GM18519 (cell line): ENCODE data around the gene BLM.
"Not testable (repeated sequence)": the region's sequence is repeated elsewhere in the genome, so short reads cannot be mapped to it uniquely, and the experiment has no call there.

Experiments
- ATAC-seq: cut with Tn5 transposase; IDR thresholded peaks from one replicate; pipeline ENCODE4 v1.9.1; 2021; ENCODE audit warnings: mild to moderate bottlenecking, moderate library complexity; ENCODE audit not compliant: unreplicated experiment, low FRiP score

The BLM gene

GRCh38 chr15:90720131-90720530 is 3.0 kb downstream of the BLM start:
- ATAC-seq = no peak

GRCh38 chr15:90729261-90729660 is 12.1 kb downstream of the BLM start:
- ATAC-seq = no peak

GRCh38 chr15:90730290-90730689 is 13.1 kb downstream of the BLM start:
- no peak for ATAC-seq

- no peak for ATAC-seq
These were observed 18.8 kb downstream of the BLM start for GRCh38 chr15:90735923-90736322.

- not testable (repeated sequence) for ATAC-seq
These were observed 23.4 kb downstream of the BLM start for GRCh38 chr15:90740545-90740944.

- ATAC-seq = no peak
These were observed 24.9 kb downstream of the BLM start for GRCh38 chr15:90742087-90742486.

- ATAC-seq = no peak
These were observed 26.3 kb downstream of the BLM start for GRCh38 chr15:90743407-90743806.

- no peak for ATAC-seq
These were observed 27.7 kb downstream of the BLM start for GRCh38 chr15:90744759-90745402.

- ATAC-seq = no peak
These were observed 32.6 kb downstream of the BLM start for GRCh38 chr15:90749754-90750153.

- no peak for ATAC-seq
These were observed 33.0 kb downstream of the BLM start for GRCh38 chr15:90750186-90750585.

- no peak for ATAC-seq
These were observed 34.2 kb downstream of the BLM start for GRCh38 chr15:90751300-90751825.

GRCh38 chr15:90756916-90757315 is 39.8 kb downstream of the BLM start:
- ATAC-seq = no peak

GRCh38 chr15:90757461-90757860 is 40.3 kb downstream of the BLM start:
- no peak for ATAC-seq

GRCh38 chr15:90760661-90761232 is 43.6 kb downstream of the BLM start:
- no peak for ATAC-seq

GRCh38 chr15:90761629-90762028 is 44.5 kb downstream of the BLM start:
- no peak for ATAC-seq

- no peak for ATAC-seq
These were observed 45.0 kb downstream of the BLM start for GRCh38 chr15:90762109-90762508.

- ATAC-seq = no peak
These were observed 46.4 kb downstream of the BLM start for GRCh38 chr15:90763366-90764099.

- ATAC-seq = no peak
These were observed 48.4 kb downstream of the BLM start for GRCh38 chr15:90765531-90765930.

- ATAC-seq = no peak
These were observed 48.8 kb downstream of the BLM start for GRCh38 chr15:90765966-90766365.

- no peak for ATAC-seq
These were observed 52.2 kb downstream of the BLM start for GRCh38 chr15:90769375-90769774.

- ATAC-seq = no peak
These were observed 56.3 kb downstream of the BLM start for GRCh38 chr15:90773485-90773884.
